Omental fat pad (tissue), 4 donors: ENCODE results near the gene PRKCA. TPM values are rescaled to one million over a fixed set of nuclear protein-coding genes. Genes with fewer than 3 reads are reported as not detected.

Experiments used
- ATAC-seq: fragments of 150-250 bp; one replicate; pipeline ENCODE4 v1.9.1; 2016; ENCODE audit warnings: mild to moderate bottlenecking, moderate library complexity; ENCODE audit not compliant: low FRiP score
- DNase-seq: peaks from one replicate; pipeline ENCODE4 v3.0.0-alpha.2; 2019; ENCODE audit warnings: low spot score
- total RNA-seq, 4 donors: library from RNA; depleted of rRNA; stranded (reverse); fragments of >200 nt; gene quantifications; one replicate each; pipeline ENCODE4 v1.1.0, GENCODE V29; 2016
- TF ChIP-seq, protein P1 (sequence below), 3 donors: fragments of 450-650 bp; IDR thresholded peaks; one replicate each; pipeline ENCODE4 v1.5.1; 2016 to 2017; ENCODE audit warnings: antibody characterized with exemption in 3 of 3, mild to moderate bottlenecking in 3 of 3, moderate library complexity in 2 of 3

The PRKCA gene
- total RNA-seq, 4 donors from 2014 or later: 6.7 to 14.3 (median 10.3) TPM

DNA sequence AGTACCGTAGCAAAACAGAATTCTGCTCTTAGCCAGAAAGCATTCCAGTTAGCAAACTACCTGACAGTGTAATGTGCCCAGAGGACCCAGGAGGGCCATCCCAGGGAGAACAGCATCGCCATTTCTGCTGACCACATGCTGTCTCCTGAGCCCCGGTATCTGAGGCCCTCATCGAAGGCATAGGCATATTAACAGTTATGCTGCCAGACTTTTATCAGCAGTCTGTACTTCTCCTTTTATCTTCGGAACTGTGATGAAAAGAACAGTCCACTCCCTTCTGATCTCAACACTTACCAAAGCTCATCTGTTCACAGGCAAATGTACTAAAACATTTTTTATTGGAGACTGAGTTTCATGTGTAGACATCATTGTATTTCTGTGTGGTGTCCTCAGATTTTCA lies 236.4 kb downstream of the PRKCA start:
- no peak for DNase-seq
- no peak for ATAC-seq

DNA sequence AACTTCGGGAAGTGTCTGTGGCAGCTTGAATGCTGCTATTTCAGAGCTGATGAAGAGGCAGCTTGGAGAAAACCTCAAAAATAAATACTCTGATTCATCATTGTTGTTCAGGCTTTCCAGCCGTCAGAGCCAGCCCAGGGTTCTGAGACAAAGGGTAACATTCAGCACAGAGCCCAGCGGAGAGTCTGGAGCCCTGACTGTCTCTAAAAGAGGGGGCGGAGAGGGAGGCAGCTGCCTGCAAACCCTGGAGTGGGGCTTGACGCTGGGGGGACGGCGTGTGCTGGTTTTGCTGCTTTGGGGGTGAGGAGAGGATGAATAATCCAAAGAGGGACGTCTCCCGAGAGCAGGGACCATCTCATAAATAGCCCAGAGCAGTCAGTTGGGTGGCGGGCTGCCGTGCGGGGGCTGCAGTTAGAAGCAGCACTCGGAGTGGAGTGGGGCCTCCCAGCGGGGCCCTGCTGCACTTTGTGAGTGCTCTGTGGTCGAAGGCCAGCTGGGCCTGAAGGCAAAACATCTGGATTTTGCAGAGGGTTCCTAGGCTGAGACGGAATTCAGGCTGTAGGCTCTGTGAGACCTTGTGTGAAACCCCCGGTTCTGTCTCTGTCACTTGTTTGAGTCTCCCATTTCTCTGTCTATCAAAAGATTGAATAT lies 237.8 kb downstream of the PRKCA start:
- TF ChIP-seq, protein P1, sequence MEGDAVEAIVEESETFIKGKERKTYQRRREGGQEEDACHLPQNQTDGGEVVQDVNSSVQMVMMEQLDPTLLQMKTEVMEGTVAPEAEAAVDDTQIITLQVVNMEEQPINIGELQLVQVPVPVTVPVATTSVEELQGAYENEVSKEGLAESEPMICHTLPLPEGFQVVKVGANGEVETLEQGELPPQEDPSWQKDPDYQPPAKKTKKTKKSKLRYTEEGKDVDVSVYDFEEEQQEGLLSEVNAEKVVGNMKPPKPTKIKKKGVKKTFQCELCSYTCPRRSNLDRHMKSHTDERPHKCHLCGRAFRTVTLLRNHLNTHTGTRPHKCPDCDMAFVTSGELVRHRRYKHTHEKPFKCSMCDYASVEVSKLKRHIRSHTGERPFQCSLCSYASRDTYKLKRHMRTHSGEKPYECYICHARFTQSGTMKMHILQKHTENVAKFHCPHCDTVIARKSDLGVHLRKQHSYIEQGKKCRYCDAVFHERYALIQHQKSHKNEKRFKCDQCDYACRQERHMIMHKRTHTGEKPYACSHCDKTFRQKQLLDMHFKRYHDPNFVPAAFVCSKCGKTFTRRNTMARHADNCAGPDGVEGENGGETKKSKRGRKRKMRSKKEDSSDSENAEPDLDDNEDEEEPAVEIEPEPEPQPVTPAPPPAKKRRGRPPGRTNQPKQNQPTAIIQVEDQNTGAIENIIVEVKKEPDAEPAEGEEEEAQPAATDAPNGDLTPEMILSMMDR (IDR thresholded peaks at IDR 0.05): no peak
- no peak for DNase-seq
- no peak for ATAC-seq

More for the DNA sequence above, 236.4 kb downstream of the PRKCA start:
- TF ChIP-seq, protein P1 (IDR thresholded peaks at IDR 0.05): no peak

DNA sequence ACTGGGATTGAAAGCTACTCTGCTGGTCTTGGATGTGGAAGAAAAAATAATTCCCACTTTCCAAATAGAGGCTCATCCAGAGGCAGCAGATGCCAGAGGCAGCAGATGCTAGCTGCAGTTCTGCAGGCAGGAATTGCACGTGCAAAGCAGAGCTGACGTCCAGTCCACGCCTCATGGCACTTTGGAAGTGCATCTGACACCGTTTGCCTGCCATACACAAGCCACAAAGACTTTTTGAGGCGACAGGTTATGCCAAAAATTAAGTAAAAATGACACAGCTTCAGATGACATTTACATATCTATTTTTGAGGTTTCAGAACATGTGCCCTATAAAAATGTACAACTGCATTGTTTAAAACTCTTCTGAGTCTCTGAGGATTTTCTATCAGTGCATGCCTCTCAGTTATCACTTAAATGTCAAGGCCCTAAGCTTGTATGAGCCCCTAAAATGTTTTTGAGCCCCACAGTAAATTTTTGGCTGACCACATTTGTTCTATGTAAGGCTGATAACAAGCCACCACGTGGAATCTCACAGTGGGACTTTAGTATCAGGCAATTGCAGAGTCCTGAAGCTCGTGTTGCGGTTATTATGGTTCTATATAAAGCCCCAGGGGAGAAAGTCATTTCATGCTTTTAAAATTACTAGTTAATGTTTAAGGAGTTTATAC lies 239.2 kb downstream of the PRKCA start:
- no peak for ATAC-seq
- no peak for DNase-seq

DNA sequence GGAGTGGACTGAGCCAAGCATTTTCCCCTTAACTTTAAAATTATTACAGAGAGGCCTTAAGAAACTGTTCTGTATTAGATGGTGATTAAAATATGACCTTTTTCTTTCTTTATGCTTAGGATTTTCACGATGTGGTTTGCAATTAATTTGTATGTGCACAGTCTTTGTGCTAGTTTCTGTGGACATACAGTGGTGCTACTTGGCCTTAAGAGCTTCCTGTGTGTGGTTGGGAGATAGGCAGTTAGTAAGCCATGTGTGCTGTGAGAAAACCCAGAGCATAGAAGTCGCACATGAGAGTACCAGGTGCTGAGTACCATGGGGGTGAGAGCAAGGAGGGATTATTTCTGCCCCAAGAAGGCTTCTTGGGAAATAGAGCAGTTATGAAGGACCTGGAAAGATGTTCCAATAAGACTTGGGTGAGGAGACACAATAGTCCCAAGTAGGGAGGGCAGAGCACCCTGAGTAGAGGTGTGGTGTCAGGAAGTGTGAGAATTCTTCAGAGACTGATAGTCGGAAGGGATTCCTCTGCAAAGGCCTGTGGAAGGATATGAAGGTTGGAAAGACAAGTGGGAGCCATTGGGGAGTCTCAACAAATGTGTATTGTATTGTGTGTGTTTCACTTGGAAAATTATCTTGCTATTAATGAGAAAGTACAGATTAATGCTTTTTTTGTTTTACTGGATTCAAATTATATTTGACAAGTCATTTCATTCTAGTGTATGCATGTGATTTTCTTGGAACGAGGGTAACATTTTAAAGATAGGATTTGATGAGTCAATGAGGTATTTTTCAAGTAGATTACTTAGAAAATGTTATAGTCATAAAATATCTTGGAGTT lies 239.9 kb downstream of the PRKCA start:
- no peak for DNase-seq
- TF ChIP-seq, protein P1 (IDR thresholded peaks at IDR 0.05): no peak
- no peak for ATAC-seq

More for the DNA sequence above, 239.2 kb downstream of the PRKCA start:
- TF ChIP-seq, protein P1 (IDR thresholded peaks at IDR 0.05): no peak

DNA sequence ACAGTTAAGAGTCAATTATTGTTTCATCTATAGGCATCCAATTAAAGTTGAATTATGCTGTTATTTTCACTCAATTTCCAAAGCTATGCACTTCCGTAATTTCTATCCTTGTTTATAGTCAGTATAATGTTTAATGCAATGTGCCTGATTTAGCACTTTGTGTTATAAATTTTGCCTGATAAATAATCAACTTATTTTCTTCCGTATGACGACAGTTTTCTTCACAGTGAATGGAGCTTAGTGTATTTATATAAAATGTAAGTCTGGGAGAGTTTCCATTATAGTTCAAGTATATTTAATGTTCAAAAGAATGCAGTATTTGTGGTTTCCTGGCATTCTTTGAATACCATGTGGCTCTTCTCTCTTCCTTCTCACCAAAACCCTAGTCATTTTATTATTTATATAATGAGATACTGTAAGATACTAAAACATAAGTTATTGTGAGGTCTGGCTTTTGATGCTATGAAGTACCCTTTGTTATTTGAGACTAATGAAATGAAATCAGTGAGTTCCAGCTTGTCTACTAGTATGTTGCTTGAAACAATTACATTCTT lies 240.6 kb downstream of the PRKCA start:
- no peak for DNase-seq
- TF ChIP-seq, protein P1 (IDR thresholded peaks at IDR 0.05): no peak
- no peak for ATAC-seq

DNA sequence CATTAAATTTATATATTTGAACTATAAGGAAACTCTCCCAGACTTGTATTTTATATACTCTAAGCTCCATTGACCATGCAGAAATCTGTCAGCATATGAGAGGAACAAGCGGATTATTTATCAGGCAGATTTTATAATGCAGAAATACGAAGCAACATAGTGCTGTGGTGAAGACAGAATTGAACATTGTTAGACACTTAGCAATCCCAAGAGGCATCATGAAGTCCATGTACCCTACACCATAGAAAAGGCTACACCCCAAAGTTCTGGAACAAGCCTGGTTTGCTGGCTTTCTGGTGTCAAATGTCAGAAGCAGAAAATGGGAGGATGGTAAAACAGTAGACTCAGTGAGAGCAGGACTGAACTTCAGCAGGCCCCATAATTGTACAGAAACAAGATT lies 241.1 kb downstream of the PRKCA start:
- ATAC-seq (no peak), DNase-seq (no peak)
- TF ChIP-seq, protein P1 (IDR thresholded peaks at IDR 0.05): no peak
